Testis (tissue), 3 donors: ENCODE measurements around the gene SH2D4B. TPM values are rescaled to one million over a fixed set of nuclear protein-coding genes. Genes with fewer than 3 reads are reported as not detected.

Experiments used
- DNase-seq: peaks from one replicate; pipeline ENCODE4 v3.0.0-alpha.2; 2019
- H3K27ac ChIP-seq, 2 donors: fragments of 200-600 bp; sonication (generic); one replicate each; pipeline ENCODE4 v1.5.1; 2019
- H3K27me3 ChIP-seq: fragments of 200-600 bp; sonication (generic); one replicate; pipeline ENCODE4 v1.5.1; 2019
- H3K36me3 ChIP-seq: fragments of 200-600 bp; sonication (generic); one replicate; pipeline ENCODE4 v1.5.1; 2017; ENCODE audit warnings: low read depth; ENCODE audit errors: missing control alignments
- H3K4me1 ChIP-seq: fragments of 200-600 bp; sonication (generic); one replicate; pipeline ENCODE4 v1.5.1; 2019
- H3K4me3 ChIP-seq, 2 donors: fragments of 200-600 bp; sonication (generic); one replicate each; pipeline ENCODE4 v1.5.1; 2017 to 2019
- H3K9me3 ChIP-seq: fragments of 200-600 bp; sonication (generic); one replicate; pipeline ENCODE4 v1.5.1; 2017
- POLR2A ChIP-seq: fragments of 450-650 bp; IDR thresholded peaks from one replicate; pipeline ENCODE4 v1.6.1; 2017; ENCODE audit warnings: antibody characterized with exemption, mild to moderate bottlenecking, moderate library complexity
- WGBS, 2 donors: methylation state at CpG; one replicate each; pipeline ENCODE4 v1.1.5; 2018; 5-methylcytosine and 5-hydroxymethylcytosine counted together
- intact Hi-C: fragments of 100-400 bp; cut with DNase I; formaldehyde crosslinking; loops from one replicate; pipeline ENCODE4 v1.15.1; 2023; ENCODE audit warnings: low total_unique reads
- polyA plus RNA-seq: library from polyadenylated mRNA; stranded (reverse); fragments of 350-450 nt; fragmentation: Illumina TruSeq; extraction: RNeasy Lipid Tissue Mini Kit (QIAGEN cat#74804); gene quantifications from one replicate; pipeline ENCODE4 v1.2.3, GENCODE V29; 2014; ENCODE audit warnings: low read depth, low replicate concordance; ENCODE audit not compliant: insufficient read depth
- total RNA-seq, 2 donors: library from RNA; depleted of rRNA; stranded (reverse); fragments of >200 nt; gene quantifications; one replicate each; pipeline ENCODE4 v1.2.3, GENCODE V29; 2016
- TF ChIP-seq, protein P1 (sequence below), 3 experiments: fragments of 450-650 bp in 2 of 3; fragments of 200-600 bp in 1 of 3; sonication (generic) in 1 of 3; IDR thresholded peaks; one replicate each; pipeline ENCODE4 v1.5.1; 2016 to 2019; ENCODE audit warnings: antibody characterized with exemption in 3 of 3, mild to moderate bottlenecking in 2 of 3, moderate library complexity in 1 of 3

SH2D4B gene
- total and polyA plus RNA-seq, 3 donors from 2014 or later = 0.22 to 1.1 (median 0.55) TPM

DNA sequence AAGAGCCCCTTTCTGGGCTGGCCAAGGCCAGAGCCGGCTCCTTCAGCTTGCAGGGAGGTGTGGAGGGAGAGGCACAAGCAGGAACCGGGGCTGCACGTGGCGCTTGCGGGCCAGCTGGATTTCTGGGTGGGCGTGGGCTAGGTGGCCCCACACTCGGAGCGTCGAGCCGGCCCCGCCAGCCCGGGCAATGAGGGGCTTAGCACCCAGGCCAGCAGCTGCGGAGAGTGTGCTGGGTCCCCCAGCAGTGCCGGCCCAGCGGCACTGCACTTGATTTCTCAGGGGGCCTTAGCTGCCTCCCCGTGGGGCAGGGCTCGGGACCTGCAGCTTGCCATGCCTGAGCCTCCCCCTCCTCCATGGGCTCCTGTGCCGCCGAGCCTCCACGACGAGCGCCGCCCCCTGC lies 48.1 kb downstream of the SH2D4B start:
- Histone ChIP-seq H3K4me3 (peak overlapping the region in 1 of 2 donors; percentile 9), H3K36me3 (no peaks in the 10 kb centered on the region), H3K27ac (no peak overlapping the region), H3K27me3 (no peaks in the 10 kb centered on the region), H3K4me1 (no peaks in the 10 kb centered on the region), H3K9me3 (no peaks in the 10 kb centered on the region)
- DNase-seq = no peak
- 70 to 77% methylated on average over 5 to 19 of the region's 23 CpGs for WGBS, 2 donors
- TF ChIP-seq, protein P1, sequence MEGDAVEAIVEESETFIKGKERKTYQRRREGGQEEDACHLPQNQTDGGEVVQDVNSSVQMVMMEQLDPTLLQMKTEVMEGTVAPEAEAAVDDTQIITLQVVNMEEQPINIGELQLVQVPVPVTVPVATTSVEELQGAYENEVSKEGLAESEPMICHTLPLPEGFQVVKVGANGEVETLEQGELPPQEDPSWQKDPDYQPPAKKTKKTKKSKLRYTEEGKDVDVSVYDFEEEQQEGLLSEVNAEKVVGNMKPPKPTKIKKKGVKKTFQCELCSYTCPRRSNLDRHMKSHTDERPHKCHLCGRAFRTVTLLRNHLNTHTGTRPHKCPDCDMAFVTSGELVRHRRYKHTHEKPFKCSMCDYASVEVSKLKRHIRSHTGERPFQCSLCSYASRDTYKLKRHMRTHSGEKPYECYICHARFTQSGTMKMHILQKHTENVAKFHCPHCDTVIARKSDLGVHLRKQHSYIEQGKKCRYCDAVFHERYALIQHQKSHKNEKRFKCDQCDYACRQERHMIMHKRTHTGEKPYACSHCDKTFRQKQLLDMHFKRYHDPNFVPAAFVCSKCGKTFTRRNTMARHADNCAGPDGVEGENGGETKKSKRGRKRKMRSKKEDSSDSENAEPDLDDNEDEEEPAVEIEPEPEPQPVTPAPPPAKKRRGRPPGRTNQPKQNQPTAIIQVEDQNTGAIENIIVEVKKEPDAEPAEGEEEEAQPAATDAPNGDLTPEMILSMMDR (IDR thresholded peaks at IDR 0.05) = no peak
- TF ChIP-seq POLR2A = no peak
- intact Hi-C loops = no loop called here

DNA sequence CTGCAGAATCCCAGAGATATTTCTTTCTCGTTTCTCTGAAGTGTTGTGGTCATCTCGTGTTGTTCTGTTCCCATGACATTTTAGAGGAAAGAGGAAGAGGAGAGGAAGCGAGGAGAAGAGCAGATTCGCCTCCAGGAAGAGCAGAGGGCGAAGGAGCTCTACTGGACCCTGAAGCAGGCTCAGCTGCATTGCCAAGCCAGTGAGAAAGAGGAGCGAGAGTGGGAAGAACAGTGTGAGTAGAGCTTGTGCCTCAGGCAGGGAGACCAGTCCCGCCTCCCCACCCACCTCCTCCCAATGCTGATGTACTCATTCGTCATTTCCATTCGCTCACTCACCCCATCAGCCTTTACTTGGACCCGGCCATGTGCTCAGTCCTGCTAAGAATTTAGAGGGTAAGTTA lies 50.8 kb downstream of the SH2D4B start:
- Histone ChIP-seq H3K9me3 (no peaks in the 10 kb centered on the region), H3K36me3 (no peaks in the 10 kb centered on the region), H3K27ac (no peak overlapping the region), H3K4me3 (no peak overlapping the region), H3K4me1 (no peaks in the 10 kb centered on the region), H3K27me3 (no peaks in the 10 kb centered on the region)
- no peak for DNase-seq
- TF ChIP-seq, protein P1 (IDR thresholded peaks at IDR 0.05) = no peak
- TF ChIP-seq POLR2A = no peak
- 75 to 77% methylated on average over 10 of the region's 10 CpGs for WGBS, 2 donors
- intact Hi-C loops = no loop called here

- Histone ChIP-seq H3K27me3 (no peaks in the 10 kb centered on the region), H3K27ac (no peak overlapping the region), H3K9me3 (no peaks in the 10 kb centered on the region), H3K4me3 (no peak overlapping the region), H3K36me3 (no peaks in the 10 kb centered on the region), H3K4me1 (no peaks in the 10 kb centered on the region)
- TF ChIP-seq, protein P1 (IDR thresholded peaks at IDR 0.05) = no peak
- TF ChIP-seq POLR2A = no peak
- 74 to 78% methylated on average over 5 of the region's 5 CpGs for WGBS, 2 donors
- intact Hi-C loops = no loop called here
- no peak for DNase-seq
Measured at GRCh38 chr10:80589726-80590373, 52.1 kb downstream of the SH2D4B start.

GRCh38 chr10:80590585-80591125 lies 53.0 kb downstream of the SH2D4B start:
- WGBS, 2 donors = 90 to 95% methylated on average over 3 of the region's 3 CpGs
- no peaks in the 10 kb centered on the region for H3K9me3 ChIP-seq
- DNase-seq = no peak
- no peak overlapping the region for H3K4me3 ChIP-seq
- intact Hi-C loops = no loop called here
- H3K27me3 ChIP-seq = no peaks in the 10 kb centered on the region
- TF ChIP-seq, protein P1 (IDR thresholded peaks at IDR 0.05) = no peak
- no peak for TF ChIP-seq POLR2A
- H3K27ac ChIP-seq = no peak overlapping the region
- H3K4me1 ChIP-seq = peaks cover 2% of the 10 kb centered on the region
- H3K36me3 ChIP-seq = no peaks in the 10 kb centered on the region
